ENCODE data around the gene ELOA.
A peak's percentile ranks its signal among the peaks of the same experiment; 100 is the strongest.

Gene ELOA

GRCh38 chr1:23743287-23744152, at the start of gene ELOA:
TSS of gene ELOA (plus strand) at chr1:23743471. CDS start at chr1:23743504, 33 bp downstream.
- peak within 1 kb of the TSS; percentile 48 for H3K27ac ChIP-seq (ENCODE audit: low read depth, low read length)
- H3K9ac ChIP-seq (ENCODE audit: low read length): peak within 1 kb of the TSS; percentile 88
- peak within 1 kb of the TSS; percentile 91 for H2AFZ ChIP-seq (ENCODE audit: low read depth, low read length, severe bottlenecking)
- H3K4me2 ChIP-seq (ENCODE audit: low read depth, low read length, poor library complexity, severe bottlenecking): peak within 1 kb of the TSS; percentile 74
- no peaks in the 10 kb centered on the region for H3K36me3 ChIP-seq (ENCODE audit: low read length)
- no peaks in the 10 kb centered on the region for H3K27me3 ChIP-seq (ENCODE audit: low read length)
- peak within 1 kb of the TSS; percentile 81 for H3K4me3 ChIP-seq (ENCODE audit: insufficient read depth, low read length, poor library complexity, severe bottlenecking)
- H3K79me2 ChIP-seq (ENCODE audit: insufficient read depth, low read length): peaks cover 47% of the 10 kb centered on the region
- no peaks in the 10 kb centered on the region for H3K9me2 ChIP-seq (replicated peaks; ENCODE audit: insufficient read depth, low read length)
- no peaks in the 10 kb centered on the region for H3K9me3 ChIP-seq (ENCODE audit: insufficient read depth, low read length)
- no peak for TF ChIP-seq EZH2phosphoT487 (conservative IDR thresholded peaks at IDR 0.05; ENCODE audit: low read length)
- no peak for TF ChIP-seq CTCF (IDR thresholded peaks at IDR 0.05; ENCODE audit: insufficient read depth, low read length, poor library complexity, severe bottlenecking)
- H3F3A ChIP-seq (ENCODE audit: insufficient read depth): peaks cover 21% of the 10 kb centered on the region
- H4K20me1 ChIP-seq (ENCODE audit: low read depth, low read length): no peaks in the 10 kb centered on the region

- H3K4me3 ChIP-seq (ENCODE audit: insufficient read depth, low read length, poor library complexity, severe bottlenecking): peak overlapping the region; percentile 97
- H4K20me1 ChIP-seq (ENCODE audit: low read depth, low read length): peaks cover 28% of the 10 kb centered on the region
- H3K9ac ChIP-seq (ENCODE audit: low read length): peak overlapping the region; percentile 88
- peaks cover 70% of the 10 kb centered on the region for H3K79me2 ChIP-seq (ENCODE audit: insufficient read depth, low read length)
- H3K36me3 ChIP-seq (ENCODE audit: low read length): peaks cover 50% of the 10 kb centered on the region
- H3K4me2 ChIP-seq (ENCODE audit: low read depth, low read length, poor library complexity, severe bottlenecking): peak overlapping the region; percentile 64
- H3K27ac ChIP-seq (ENCODE audit: low read depth, low read length): no peak overlapping the region
- H3K27me3 ChIP-seq (ENCODE audit: low read length): no peaks in the 10 kb centered on the region
- H2AFZ ChIP-seq (ENCODE audit: low read depth, low read length, severe bottlenecking): no peak overlapping the region
- H3F3A ChIP-seq (ENCODE audit: insufficient read depth): peaks cover 23% of the 10 kb centered on the region; the same call in 1 of the 2 replicates
- no peak for TF ChIP-seq CTCF (IDR thresholded peaks at IDR 0.05; ENCODE audit: insufficient read depth, low read length, poor library complexity, severe bottlenecking)
- no peak for TF ChIP-seq EZH2phosphoT487 (conservative IDR thresholded peaks at IDR 0.05; ENCODE audit: low read length)
- no peaks in the 10 kb centered on the region for H3K9me2 ChIP-seq (replicated peaks; ENCODE audit: insufficient read depth, low read length)
- H3K9me3 ChIP-seq (ENCODE audit: insufficient read depth, low read length): no peaks in the 10 kb centered on the region
These were observed 49.7 kb upstream of the ELOA start for GRCh38 chr1:23693599-23693998.

GRCh38 chr1:23694371-23694770, 48.9 kb upstream of the ELOA start:
- H2AFZ ChIP-seq (ENCODE audit: low read depth, low read length, severe bottlenecking): no peak overlapping the region
- peaks cover 35% of the 10 kb centered on the region for H4K20me1 ChIP-seq (ENCODE audit: low read depth, low read length)
- no peak overlapping the region for H3K27ac ChIP-seq (ENCODE audit: low read depth, low read length)
- no peak overlapping the region for H3K4me3 ChIP-seq (ENCODE audit: insufficient read depth, low read length, poor library complexity, severe bottlenecking)
- H3K79me2 ChIP-seq (ENCODE audit: insufficient read depth, low read length): peaks cover 78% of the 10 kb centered on the region
- no peak overlapping the region for H3K9ac ChIP-seq (ENCODE audit: low read length)
- no peak for TF ChIP-seq CTCF (IDR thresholded peaks at IDR 0.05; ENCODE audit: insufficient read depth, low read length, poor library complexity, severe bottlenecking)
- no peak for TF ChIP-seq EZH2phosphoT487 (conservative IDR thresholded peaks at IDR 0.05; ENCODE audit: low read length)
- H3K4me2 ChIP-seq (ENCODE audit: low read depth, low read length, poor library complexity, severe bottlenecking): peak overlapping the region; percentile 64
- no peaks in the 10 kb centered on the region for H3K9me3 ChIP-seq (ENCODE audit: insufficient read depth, low read length)
- no peaks in the 10 kb centered on the region for H3K9me2 ChIP-seq (replicated peaks; ENCODE audit: insufficient read depth, low read length)
- H3K27me3 ChIP-seq (ENCODE audit: low read length): no peaks in the 10 kb centered on the region
- peaks cover 30% of the 10 kb centered on the region for H3F3A ChIP-seq (ENCODE audit: insufficient read depth)
- peaks cover 58% of the 10 kb centered on the region for H3K36me3 ChIP-seq (ENCODE audit: low read length)
